AG20443 (cell line): ENCODE results near the gene RPL11.
"Not testable (repeated sequence)": the region's sequence is repeated elsewhere in the genome, so short reads cannot be mapped to it uniquely, and the experiment has no call there.

Source experiments
- DNase-seq: peaks from one replicate; pipeline ENCODE4 v3.0.0; 2012; ENCODE audit warnings: low spot score, mixed read lengths

RPL11 gene

GRCh38 chr1:23732363-23733224 lies 41.0 kb downstream of the RPL11 start:
- peak; percentile 54 for DNase-seq

GRCh38 chr1:23733281-23733680 lies 41.7 kb downstream of the RPL11 start:
- DNase-seq = not testable (repeated sequence)

GRCh38 chr1:23736437-23737134 lies 45.0 kb downstream of the RPL11 start:
- DNase-seq = no peak

GRCh38 chr1:23741609-23742008 lies 50.0 kb downstream of the RPL11 start:
- no peak for DNase-seq

- DNase-seq = no peak
These were observed 51.2 kb downstream of the RPL11 start for GRCh38 chr1:23742670-23743286.

- peak; percentile 95 for DNase-seq
These were observed 51.9 kb downstream of the RPL11 start, which contains the start of gene ELOA for GRCh38 chr1:23743287-23744152. Gene ELOA (plus strand): TSS chr1:23743471. CDS start chr1:23743504, 33 bp downstream.

- DNase-seq = peak; percentile 59
These were observed 53.9 kb downstream of the RPL11 start for GRCh38 chr1:23745515-23745914.
